Liver (tissue), 9 donors: Measurements from ENCODE around the gene GALK2. TPM values are rescaled to one million over a fixed set of nuclear protein-coding genes. Genes with fewer than 3 reads are reported as not detected.
"Not testable (repeated sequence)": the region's sequence is repeated elsewhere in the genome, so short reads cannot be mapped to it uniquely, and the experiment has no call there.

ENCODE experiments used
- DNase-seq: peaks from one replicate; pipeline ENCODE4 v3.0.0-alpha.2; 2017; ENCODE audit warnings: low spot score
- H3K27ac ChIP-seq, 2 donors: one replicate each; pipeline ENCODE4 v1.7.0; 2013; ENCODE audit warnings: inconsistent platforms in 2 of 2, low read length in 2 of 2, control low read depth in 1 of 2, low read depth in 1 of 2, mild to moderate bottlenecking in 1 of 2
- H3K27me3 ChIP-seq, 4 donors: one replicate each; pipeline versions ENCODE4 v1.6.1 to v1.7.0; 2013; ENCODE audit warnings: low read length in 3 of 4, inconsistent platforms in 1 of 4, mild to moderate bottlenecking in 1 of 4, moderate library complexity in 1 of 4; ENCODE audit not compliant: control insufficient read depth in 4 of 4, insufficient read depth in 4 of 4
- H3K36me3 ChIP-seq, 4 donors: one replicate each; pipeline versions ENCODE4 v1.6.1 to v1.7.0; 2013; ENCODE audit warnings: low read length in 3 of 4, mild to moderate bottlenecking in 3 of 4, low read depth in 1 of 4, moderate library complexity in 1 of 4; ENCODE audit not compliant: control insufficient read depth in 4 of 4, insufficient read depth in 3 of 4
- H3K4me1 ChIP-seq, 4 donors: one replicate each; pipeline versions ENCODE4 v1.6.1 to v1.7.0; 2013; ENCODE audit warnings: low read length in 3 of 4, mild to moderate bottlenecking in 3 of 4, moderate library complexity in 1 of 4; ENCODE audit not compliant: control insufficient read depth in 4 of 4, insufficient read depth in 4 of 4
- H3K4me3 ChIP-seq, 3 donors: one replicate each; pipeline versions ENCODE4 v1.6.1 to v1.7.0; 2013; ENCODE audit warnings: low read length in 3 of 3, control low read depth in 1 of 3, low read depth in 1 of 3, mild to moderate bottlenecking in 1 of 3
- H3K9ac ChIP-seq, 2 donors: one replicate each; pipeline ENCODE4 v1.7.0; 2013; ENCODE audit warnings: low read length in 2 of 2, mild to moderate bottlenecking in 2 of 2, moderate library complexity in 2 of 2, control low read depth in 1 of 2, low read depth in 1 of 2
- H3K9me3 ChIP-seq, 4 donors: one replicate each; pipeline versions ENCODE4 v1.6.1 to v1.7.0; 2013; ENCODE audit warnings: low read length in 3 of 4; ENCODE audit not compliant: control insufficient read depth in 4 of 4
- CTCF ChIP-seq: fragments of 150-350 bp; IDR thresholded peaks from 2 replicates; pipeline ENCODE4 v1.5.1; 2017; ENCODE audit warnings: improper control_type of control experiment, low read depth, low read length; ENCODE audit not compliant: missing input control
- EGR1 ChIP-seq, 2 donors: IDR thresholded peaks; 2 replicates each; pipeline ENCODE4 v1.6.1; 2016 to 2018; ENCODE audit warnings: antibody characterized with exemption in 2 of 2, low read depth in 2 of 2
- FOXA1 ChIP-seq: IDR thresholded peaks from 2 replicates; pipeline ENCODE4 v1.6.1; 2016; ENCODE audit warnings: antibody characterized with exemption
- GABPA ChIP-seq, 2 donors: IDR thresholded peaks in 1 of 2; conservative IDR thresholded peaks in 1 of 2; 2 replicates each; pipeline ENCODE4 v1.6.1; 2016; ENCODE audit warnings: antibody characterized with exemption in 2 of 2, mild to moderate bottlenecking in 1 of 2, moderate library complexity in 1 of 2
- HNF4G ChIP-seq: IDR thresholded peaks from 2 replicates; pipeline ENCODE4 v1.6.1; 2016; ENCODE audit warnings: antibody characterized with exemption
- NR2F2 ChIP-seq: IDR thresholded peaks from 2 replicates; pipeline ENCODE4 v1.6.1; 2016; ENCODE audit warnings: antibody characterized with exemption
- RAD21 ChIP-seq, 2 donors: IDR thresholded peaks; 2 replicates each; pipeline ENCODE4 v1.6.1; 2016; ENCODE audit warnings: antibody characterized with exemption in 2 of 2, mild to moderate bottlenecking in 2 of 2
- SP1 ChIP-seq: IDR thresholded peaks from 2 replicates; pipeline ENCODE4 v1.6.1; 2018; ENCODE audit warnings: antibody characterized with exemption, mild to moderate bottlenecking
- ZBTB33 ChIP-seq: IDR thresholded peaks from 2 replicates; pipeline ENCODE4 v1.6.1; 2016; ENCODE audit warnings: antibody characterized with exemption
- WGBS: extraction: QIAGEN DNeasy Blood & Tissue Kit; methylation state at CpG from one replicate; pipeline ENCODE4 v1.1.7; 2013; 5-methylcytosine and 5-hydroxymethylcytosine counted together
- polyA plus RNA-seq, 2 donors: library from polyadenylated mRNA; stranded (reverse) in 1 of 2; unstranded in 1 of 2; fragments of 200-250 nt in 1 of 2; fragments of >200 nt in 1 of 2; fragmentation: Nextera tagmentation in 1 of 2; extraction: Ambion mirVana in 1 of 2; gene quantifications; one replicate each; pipeline versions ENCODE4 v1.2.1 to v1.2.3, GENCODE V29; 2013 to 2015
- total RNA-seq, 2 donors: library from RNA; depleted of rRNA; stranded (reverse); fragments of >200 nt; gene quantifications; one replicate each; pipeline ENCODE4 v1.2.3, GENCODE V29; 2014
- donor health status: healthy.
- donor health status: healthy.
- donor health status: healthy.
- donor health status: healthy.
- donor health status: healthy.

GALK2 gene
- total and polyA plus RNA-seq, 4 donors = 18.1 to 57.0 (median 24.5) TPM

GRCh38 chr15:49248291-49248690 lies 78.2 kb downstream of the GALK2 start:
- peaks cover 0 to 4% (median 2%) of the 10 kb centered on the region in 4 donors for H3K36me3 ChIP-seq
- no peak overlapping the region for H3K9ac ChIP-seq
- no peak overlapping the region for H3K27ac ChIP-seq
- no peaks in the 10 kb centered on the region for H3K4me1 ChIP-seq
- H3K27me3 ChIP-seq = no peaks in the 10 kb centered on the region
- 91% methylated on average over 1 of the region's 1 CpG for WGBS
- no peaks in the 10 kb centered on the region for H3K9me3 ChIP-seq
- H3K4me3 ChIP-seq = no peak overlapping the region
- no peak for TF ChIP-seq SP1
- no peak for TF ChIP-seq ZBTB33
- no peak for TF ChIP-seq FOXA1
- DNase-seq = no peak

- no peak overlapping the region for H3K4me3 ChIP-seq
- no peak overlapping the region for H3K27ac ChIP-seq
- 80% methylated on average over 6 of the region's 6 CpGs for WGBS
- H3K9ac ChIP-seq = no peak overlapping the region
- H3K36me3 ChIP-seq = peaks cover 0 to 2% (median 0%) of the 10 kb centered on the region in 4 donors
- H3K4me1 ChIP-seq = no peaks in the 10 kb centered on the region
- DNase-seq = no peak
- H3K27me3 ChIP-seq = no peaks in the 10 kb centered on the region
- no peak for TF ChIP-seq CTCF
- no peak for TF ChIP-seq RAD21 (IDR thresholded peaks at IDR 0.05)
- no peak for TF ChIP-seq EGR1 (IDR thresholded peaks at IDR 0.05; ENCODE audit: low read depth in 2 of 2)
- no peak for TF ChIP-seq GABPA (IDR thresholded peaks at IDR 0.05 in 1 of 2, conservative IDR thresholded peaks at IDR 0.05 in 1 of 2)
- TF ChIP-seq NR2F2 = no peak
- TF ChIP-seq HNF4G = no peak
- H3K9me3 ChIP-seq = no peaks in the 10 kb centered on the region
Observed at GRCh38 chr15:49255966-49256759, 86.1 kb downstream of the GALK2 start.

GRCh38 chr15:49265117-49265516 lies 95.1 kb downstream of the GALK2 start:
- H3K36me3 ChIP-seq, DNase-seq, H3K4me3 ChIP-seq, H3K4me1 ChIP-seq, H3K27ac ChIP-seq, H3K27me3 ChIP-seq, H3K9me3 ChIP-seq, H3K9ac ChIP-seq: not testable (repeated sequence)
- 98% methylated on average over 12 of the region's 12 CpGs for WGBS
